SK-N-SH treated with all-trans-retinoic acid at 6 μM for 48 hours (cell line): Measurements from ENCODE around the gene SUN3.

Experiments
- ARNTL ChIP-seq: fragments of 450-650 bp; formaldehyde crosslinking; IDR thresholded peaks from 2 replicates; pipeline ENCODE4 v1.5.0; 2020; ENCODE audit warnings: low read depth, mild to moderate bottlenecking, moderate library complexity, borderline replicate concordance
- CSRNP3 ChIP-seq: fragments of 250-450 bp; sonication (Bioruptor Pico); IDR thresholded peaks from 2 replicates; pipeline ENCODE4 v1.5.1; 2021; ENCODE audit warnings: mild to moderate bottlenecking, moderate library complexity
- RARB ChIP-seq: fragments of 250-450 bp; sonication (Bioruptor Pico); IDR thresholded peaks from 2 replicates; pipeline ENCODE4 v1.8.0; 2021; ENCODE audit warnings: mild to moderate bottlenecking, moderate library complexity
- SNAI2 ChIP-seq: fragments of 250-450 bp; sonication (Bioruptor Pico); IDR thresholded peaks from 2 replicates; pipeline ENCODE4 v1.5.0; 2020; ENCODE audit warnings: mild to moderate bottlenecking, moderate library complexity
- TCF4 ChIP-seq: fragments of 250-450 bp; sonication (Bioruptor Pico); IDR thresholded peaks from 2 replicates; pipeline ENCODE4 v1.8.0; 2021; ENCODE audit warnings: mild to moderate bottlenecking, moderate library complexity, borderline replicate concordance
- ZNF70 ChIP-seq: fragments of 450-650 bp; formaldehyde crosslinking; IDR thresholded peaks from 2 replicates; pipeline ENCODE4 v1.5.0; 2020; ENCODE audit warnings: mild to moderate bottlenecking, moderate library complexity

GRCh38 chr7:48011323-48011722 lies 17.6 kb downstream of the SUN3 start:
- no peak for TF ChIP-seq ZNF70 (CRISPR knock-in tag)
- no peak for TF ChIP-seq SNAI2 (CRISPR knock-in tag)
- no peak for TF ChIP-seq TCF4 (CRISPR knock-in tag)
- no peak for TF ChIP-seq ARNTL (CRISPR knock-in tag)
- no peak for TF ChIP-seq CSRNP3 (CRISPR knock-in tag)
- no peak for TF ChIP-seq RARB
